Measurements from ENCODE around the gene RASAL3. TPM values are rescaled to one million over a fixed set of nuclear protein-coding genes. Genes with fewer than 3 reads are reported as not detected.

The RASAL3 gene
- total and polyA plus RNA-seq, 2 of the 8 experiments (the other 6 are each of a cell fraction or from before 2014, with no cell fraction given): 0.19 to 0.63 TPM

DNA sequence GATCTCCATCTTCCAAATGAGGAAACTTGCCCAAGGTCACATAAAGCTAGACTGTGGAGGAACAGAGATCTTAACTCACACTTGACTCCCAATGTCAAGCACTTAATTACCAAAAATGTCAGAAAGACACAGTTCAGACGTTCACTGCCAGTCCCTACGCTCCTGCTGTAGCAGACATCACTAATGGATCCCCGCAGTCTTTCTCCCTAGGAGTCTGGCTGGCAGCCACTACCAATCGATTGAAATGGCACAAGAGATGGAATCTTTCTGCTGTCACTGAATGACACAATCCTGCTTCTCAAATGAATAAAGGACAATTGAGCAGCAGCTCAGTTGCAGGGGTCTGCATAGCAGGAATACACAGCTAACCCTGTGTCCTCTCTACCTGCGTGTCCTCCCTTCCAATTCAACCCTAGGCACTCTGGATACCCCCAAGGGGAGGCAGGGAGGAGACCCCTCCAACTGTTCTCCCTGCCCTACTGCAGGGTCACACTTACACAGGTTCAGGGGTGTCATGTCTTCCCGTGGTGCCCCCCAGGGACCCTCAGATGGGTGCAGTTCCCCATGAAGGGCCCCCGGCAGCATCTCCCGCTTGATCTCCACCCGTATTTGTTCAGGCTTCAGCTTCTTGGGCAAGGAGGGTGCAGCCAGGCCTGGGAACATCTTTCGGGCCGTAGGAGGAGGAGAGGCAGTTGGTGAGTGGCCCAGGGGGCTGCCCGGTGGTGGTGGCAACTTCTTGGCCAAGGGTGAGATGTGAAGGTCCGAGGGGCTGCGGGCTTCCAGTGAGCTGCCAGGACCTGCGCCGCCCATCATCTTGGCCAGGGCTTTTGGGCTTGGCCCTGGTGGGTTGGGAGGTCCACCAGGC is 37.6 kb downstream of the RASAL3 start:
- H3K23me2 ChIP-seq (ENCODE audit: low read depth, low read length): peaks cover under 1% of the 10 kb centered on the region; the same call in 1 of the 2 replicates
- H3K36me3 ChIP-seq (ENCODE audit: control insufficient read depth in 2 of 4, insufficient read depth in 4 of 4, low read length in 3 of 4): peaks cover 2 to 44% (median 21%) of the 10 kb centered on the region in 4 experiments; a peak in 6 of 8 replicates
- no peak overlapping the region for H3K23ac ChIP-seq (ENCODE audit: insufficient read length)
- no peak for FAIRE-seq
- no peak overlapping the region for H2BK120ac ChIP-seq (replicated peaks; ENCODE audit: low read depth, low read length)
- no peak overlapping the region for H4K91ac ChIP-seq (replicated peaks; ENCODE audit: insufficient read length, low read length)
- H3K18ac ChIP-seq (ENCODE audit: extremely low read depth, low read length): no peak overlapping the region
- peaks cover 0 to 9% (median 4%) of the 10 kb centered on the region in 4 experiments; a peak in 4 of 7 replicates for H3K4me1 ChIP-seq (replicated peaks in 1 of 4; ENCODE audit: control insufficient read depth in 3 of 4, insufficient read depth in 4 of 4, low read length in 3 of 4)
- H2BK20ac ChIP-seq (ENCODE audit: low read length): no peak overlapping the region
- H4K8ac ChIP-seq (ENCODE audit: extremely low read depth, insufficient read depth, low read length): no peak overlapping the region
- ChIA-PET CTCF (ENCODE audit: partially characterized antibody) (interaction anchor here (0.6 to 5.1 kb wide), 2 partner anchors 6 to 401 kb away, joined by 3 to 28 read pairs; partner anchors contain the start of gene AKAP8L), POLR2A (ENCODE audit: partially characterized antibody) (interaction anchor here (1.0 to 5.0 kb wide), 2 partner anchors 7 to 190 kb away, joined by 3 to 71 read pairs; partner anchors contain the start of gene AKAP8L)
- no peak overlapping the region for H3K14ac ChIP-seq (ENCODE audit: insufficient read length)
- H3K4me2 ChIP-seq (ENCODE audit: insufficient read depth in 1 of 2, low read depth in 2 of 2, low read length in 2 of 2): no peak overlapping the region
- no peak overlapping the region for H3K4ac ChIP-seq (replicated peaks; ENCODE audit: insufficient read length, low read depth, low read length)
- no peak for DNase-seq (ENCODE audit: low read depth in 1 of 2, low spot score in 2 of 2)
- H3K27me3 ChIP-seq (replicated peaks in 1 of 4; ENCODE audit: control insufficient read depth in 3 of 4, extremely low read depth in 1 of 4, insufficient read depth in 3 of 4, low read length in 3 of 4): no peaks in the 10 kb centered on the region; a peak in 1 of 7 replicates
- H2AFZ ChIP-seq (ENCODE audit: low read length): no peak overlapping the region
- no peak overlapping the region for H4K5ac ChIP-seq (ENCODE audit: insufficient read length, low read depth, low read length)
- no peak overlapping the region for H2BK12ac ChIP-seq (ENCODE audit: low read depth, low read length)
- no peak overlapping the region for H3K9ac ChIP-seq (replicated peaks in 1 of 4; ENCODE audit: extremely low read depth in 1 of 4, low read depth in 3 of 4, low read length in 3 of 4)
- peaks cover 0 to 25% of the 10 kb centered on the region in 2 experiments; a peak in 2 of 4 replicates for H3K79me2 ChIP-seq (ENCODE audit: control insufficient read depth in 1 of 2, insufficient read depth in 2 of 2, low read length in 2 of 2)
- 88% methylated on average over 15 of the region's 16 CpGs; no CpG with 5 or more reads in 1 of the 2 experiments for WGBS, 2 experiments (ENCODE audit: extremely low coverage in 1 of 2, insufficient coverage in 1 of 2, insufficient read length in 1 of 2, insufficient replicate concordance in 2 of 2, low coverage in 1 of 2, low lambda C conversion rate in 2 of 2, missing lambda C conversion rate in 1 of 2)
- H3K79me1 ChIP-seq (ENCODE audit: low read depth, low read length): peaks cover 22% of the 10 kb centered on the region
- peaks cover 10 to 11% of the 10 kb centered on the region in 2 experiments for H4K20me1 ChIP-seq (replicated peaks in 1 of 2; ENCODE audit: control insufficient read depth in 1 of 2, insufficient read depth in 2 of 2, low read length in 2 of 2)
- no peak overlapping the region for H3K4me3 ChIP-seq (ENCODE audit: extremely low read depth in 1 of 4, insufficient read depth in 2 of 4, low read depth in 3 of 4, low read length in 4 of 4)
- no peak overlapping the region for H2BK5ac ChIP-seq (ENCODE audit: low read depth, low read length)
- H2BK15ac ChIP-seq (ENCODE audit: low read length): no peak overlapping the region
- H2AK5ac ChIP-seq (ENCODE audit: low read depth, low read length): no peak overlapping the region
- H3K27ac ChIP-seq (ENCODE audit: low read depth, low read length): no peak overlapping the region
- no peak overlapping the region for H3K56ac ChIP-seq (replicated peaks; ENCODE audit: insufficient read length, low read depth, low read length)
- peaks cover 3 to 4% of the 10 kb centered on the region in 2 experiments; a peak in 1 of 4 replicates for H3K9me3 ChIP-seq (ENCODE audit: insufficient read depth in 2 of 2, low read depth in 1 of 2, low read length in 1 of 2)
- TF ChIP-seq JUND (IDR thresholded peaks at IDR 0.05; ENCODE audit: low read length): no peak
- TF ChIP-seq HDAC2 (IDR thresholded peaks at IDR 0.05; ENCODE audit: borderline replicate concordance in 1 of 2, low read depth in 2 of 2, low read length in 2 of 2): no peak
- no peak for TF ChIP-seq BCL11A (IDR thresholded peaks at IDR 0.05; ENCODE audit: low read depth in 2 of 2, low read length in 2 of 2)
- TF ChIP-seq CBX5 (IDR thresholded peaks at IDR 0.05; ENCODE audit: low read depth, low read length): no peak
- TF ChIP-seq GABPA (IDR thresholded peaks at IDR 0.05; ENCODE audit: borderline replicate concordance, insufficient read depth, low read length): no peak
- TF ChIP-seq RFX5 (IDR thresholded peaks at IDR 0.05; ENCODE audit: borderline replicate concordance, low read depth, low read length): no peak
- TF ChIP-seq MAX (IDR thresholded peaks at IDR 0.05): no peak
- TF ChIP-seq SP1 (IDR thresholded peaks at IDR 0.05; ENCODE audit: low read depth, low read length): no peak
- TF ChIP-seq ATF3 (IDR thresholded peaks at IDR 0.05; ENCODE audit: insufficient read depth, low read depth, low read length): no peak
- TF ChIP-seq JUN (IDR thresholded peaks at IDR 0.05; ENCODE audit: low read depth, low read length): no peak

All from H1 (cell line).